Measurements from ENCODE around the gene SLC12A8.

Gene SLC12A8

DNA sequence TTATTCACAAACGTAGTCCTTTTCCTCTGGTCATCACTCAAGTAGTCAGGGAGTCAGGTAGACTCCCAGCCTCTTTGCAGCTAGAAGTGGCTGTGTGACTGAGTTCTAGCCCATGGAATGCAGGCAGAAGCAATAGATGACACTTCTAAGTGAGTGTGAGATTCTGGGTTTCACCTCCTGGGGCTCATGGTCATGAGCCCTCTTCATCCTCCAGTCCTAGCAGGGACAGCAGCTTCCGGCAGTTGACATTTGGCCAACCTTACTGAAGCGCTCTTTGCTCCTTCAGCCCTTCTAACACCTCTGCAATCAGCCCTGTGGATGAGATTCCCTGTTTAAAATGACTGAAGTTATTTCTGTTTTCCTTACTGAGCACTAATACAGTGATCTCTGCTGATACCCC, 21.8 kb downstream of the SLC12A8 start:
- no peak for DNase-seq (ENCODE audit: extremely low read depth, low read depth)
- H3K4me3 ChIP-seq (replicated peaks; ENCODE audit: low read depth, low read length): no peak overlapping the region
- TF ChIP-seq, protein P1, sequence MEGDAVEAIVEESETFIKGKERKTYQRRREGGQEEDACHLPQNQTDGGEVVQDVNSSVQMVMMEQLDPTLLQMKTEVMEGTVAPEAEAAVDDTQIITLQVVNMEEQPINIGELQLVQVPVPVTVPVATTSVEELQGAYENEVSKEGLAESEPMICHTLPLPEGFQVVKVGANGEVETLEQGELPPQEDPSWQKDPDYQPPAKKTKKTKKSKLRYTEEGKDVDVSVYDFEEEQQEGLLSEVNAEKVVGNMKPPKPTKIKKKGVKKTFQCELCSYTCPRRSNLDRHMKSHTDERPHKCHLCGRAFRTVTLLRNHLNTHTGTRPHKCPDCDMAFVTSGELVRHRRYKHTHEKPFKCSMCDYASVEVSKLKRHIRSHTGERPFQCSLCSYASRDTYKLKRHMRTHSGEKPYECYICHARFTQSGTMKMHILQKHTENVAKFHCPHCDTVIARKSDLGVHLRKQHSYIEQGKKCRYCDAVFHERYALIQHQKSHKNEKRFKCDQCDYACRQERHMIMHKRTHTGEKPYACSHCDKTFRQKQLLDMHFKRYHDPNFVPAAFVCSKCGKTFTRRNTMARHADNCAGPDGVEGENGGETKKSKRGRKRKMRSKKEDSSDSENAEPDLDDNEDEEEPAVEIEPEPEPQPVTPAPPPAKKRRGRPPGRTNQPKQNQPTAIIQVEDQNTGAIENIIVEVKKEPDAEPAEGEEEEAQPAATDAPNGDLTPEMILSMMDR (IDR thresholded peaks at IDR 0.05; ENCODE audit: low read depth, low read length, missing control alignments): no peak

GRCh38 chr3:125189378-125190165, 23.0 kb downstream of the SLC12A8 start:
- DNase-seq (ENCODE audit: extremely low read depth, low read depth): no peak
- no peak overlapping the region for H3K4me3 ChIP-seq (replicated peaks; ENCODE audit: low read depth, low read length)
- TF ChIP-seq, protein P1 (IDR thresholded peaks at IDR 0.05; ENCODE audit: low read depth, low read length, missing control alignments): no peak

- TF ChIP-seq, protein P1 (IDR thresholded peaks at IDR 0.05; ENCODE audit: low read depth, low read length, missing control alignments): no peak
- no peak overlapping the region for H3K4me3 ChIP-seq (replicated peaks; ENCODE audit: low read depth, low read length)
- no peak for DNase-seq (ENCODE audit: extremely low read depth, low read depth)
These were observed 23.6 kb downstream of the SLC12A8 start for GRCh38 chr3:125188955-125189354.

DNA sequence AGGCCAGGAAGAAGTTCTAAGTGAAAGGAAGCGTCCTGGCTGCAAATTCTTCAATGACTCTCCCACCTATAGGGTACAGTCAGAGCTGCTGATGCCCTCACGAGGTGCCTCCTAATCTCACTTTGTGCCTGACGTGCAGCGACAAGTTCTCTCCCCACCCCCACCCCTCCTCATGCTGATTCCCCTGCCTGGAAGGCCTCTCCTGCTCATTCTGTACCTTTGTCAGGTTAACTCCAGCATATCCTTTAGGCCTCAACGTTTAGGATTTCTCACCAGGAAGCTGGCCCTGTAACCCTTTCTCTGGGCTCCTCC, 25.0 kb downstream of the SLC12A8 start:
- TF ChIP-seq, protein P1 (IDR thresholded peaks at IDR 0.05; ENCODE audit: low read depth, low read length, missing control alignments): no peak
- no peak overlapping the region for H3K4me3 ChIP-seq (replicated peaks; ENCODE audit: low read depth, low read length)
- no peak for DNase-seq (ENCODE audit: extremely low read depth, low read depth)

GRCh38 chr3:125186800-125187598, 25.5 kb downstream of the SLC12A8 start:
- TF ChIP-seq, protein P1 (IDR thresholded peaks at IDR 0.05; ENCODE audit: low read depth, low read length, missing control alignments): no peak
- no peak for DNase-seq (ENCODE audit: extremely low read depth, low read depth)

DNA sequence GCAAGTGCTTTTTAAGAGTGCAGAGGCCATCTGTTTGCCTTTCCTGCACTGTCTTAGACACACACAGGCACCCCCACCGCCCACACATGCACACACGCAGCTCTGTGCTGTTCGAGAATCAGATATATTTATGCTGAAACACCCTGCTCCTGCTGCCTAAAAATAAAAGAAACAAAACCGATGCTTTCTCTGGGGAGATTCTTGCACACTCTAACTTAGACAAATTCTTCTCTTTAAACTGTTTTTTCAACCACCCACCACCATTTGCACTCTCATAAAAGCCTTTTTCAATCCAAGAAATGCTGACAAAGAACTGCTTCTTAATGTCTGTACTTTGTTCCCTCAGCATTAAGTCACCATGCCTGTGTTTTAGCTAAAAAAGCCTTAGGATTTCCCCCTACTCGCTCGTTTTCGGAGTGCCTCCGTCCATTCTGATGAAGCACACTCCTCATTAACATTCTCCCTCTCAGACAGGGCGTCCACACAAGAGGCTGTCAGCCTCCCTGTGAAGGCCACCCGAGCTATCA, 26.2 kb downstream of the SLC12A8 start:
- no peak overlapping the region for H3K4me3 ChIP-seq (replicated peaks; ENCODE audit: low read depth, low read length)
- TF ChIP-seq, protein P1 (IDR thresholded peaks at IDR 0.05; ENCODE audit: low read depth, low read length, missing control alignments): no peak
- no peak for DNase-seq (ENCODE audit: extremely low read depth, low read depth)

More at GRCh38 chr3:125186800-125187598, 25.5 kb downstream of the SLC12A8 start:
- H3K4me3 ChIP-seq (replicated peaks; ENCODE audit: low read depth, low read length): no peak overlapping the region
